HG03575 (cell line): ENCODE measurements around the gene SLC27A2.

ENCODE experiments used
- ATAC-seq: cut with Tn5 transposase; IDR thresholded peaks from one replicate; pipeline ENCODE4 v1.9.1; 2021; ENCODE audit not compliant: unreplicated experiment, insufficient number of reproducible peaks, low FRiP score; ENCODE audit errors: extremely low read depth

The SLC27A2 gene

GRCh38 chr15:50256188-50257041 lies 74.4 kb downstream of the SLC27A2 start:
- ATAC-seq, result no peak

GRCh38 chr15:50257332-50257731 lies 75.3 kb downstream of the SLC27A2 start:
- no peak for ATAC-seq

GRCh38 chr15:50257924-50258323 lies 75.9 kb downstream of the SLC27A2 start:
- ATAC-seq, result no peak

GRCh38 chr15:50259276-50259675 lies 77.3 kb downstream of the SLC27A2 start:
- ATAC-seq, result no peak

GRCh38 chr15:50260969-50261496 lies 79.0 kb downstream of the SLC27A2 start:
- no peak for ATAC-seq

GRCh38 chr15:50261981-50262380 lies 80.0 kb downstream of the SLC27A2 start:
- ATAC-seq, result no peak

- no peak for ATAC-seq
Observed at GRCh38 chr15:50262533-50262932, 80.5 kb downstream of the SLC27A2 start.

GRCh38 chr15:50265620-50266019 lies 83.6 kb downstream of the SLC27A2 start, which contains the start of gene HDC:
Gene HDC, minus strand, starts transcription at chr15:50265726. Its CDS starts 103 bp downstream, at chr15:50265623.
- ATAC-seq, result no peak

- no peak for ATAC-seq
Observed at GRCh38 chr15:50267577-50267976, 85.6 kb downstream of the SLC27A2 start.

- no peak for ATAC-seq
Observed at GRCh38 chr15:50275091-50275490, 93.1 kb downstream of the SLC27A2 start.

GRCh38 chr15:50275908-50276307 lies 93.9 kb downstream of the SLC27A2 start:
- ATAC-seq, result no peak

GRCh38 chr15:50277370-50277769 lies 95.4 kb downstream of the SLC27A2 start:
- ATAC-seq, result no peak

GRCh38 chr15:50278496-50278895 lies 96.5 kb downstream of the SLC27A2 start:
- ATAC-seq, result no peak

- ATAC-seq, result no peak
Observed at GRCh38 chr15:50280271-50280670, 98.3 kb downstream of the SLC27A2 start.

- ATAC-seq, result no peak
Observed at GRCh38 chr15:50281427-50281826, 99.4 kb downstream of the SLC27A2 start.
